NCI-H1105 treated with DMSO at 0.1 percent for 48 hours (cell line): ENCODE results near the gene GBX1.
A peak's percentile ranks its signal among the peaks of the same experiment; 100 is the strongest.

Experiments used
- DNase-seq: peaks from one replicate; lab custom pipeline; 2025; lab: John Stamatoyannopoulos, UW

Gene GBX1

DNA sequence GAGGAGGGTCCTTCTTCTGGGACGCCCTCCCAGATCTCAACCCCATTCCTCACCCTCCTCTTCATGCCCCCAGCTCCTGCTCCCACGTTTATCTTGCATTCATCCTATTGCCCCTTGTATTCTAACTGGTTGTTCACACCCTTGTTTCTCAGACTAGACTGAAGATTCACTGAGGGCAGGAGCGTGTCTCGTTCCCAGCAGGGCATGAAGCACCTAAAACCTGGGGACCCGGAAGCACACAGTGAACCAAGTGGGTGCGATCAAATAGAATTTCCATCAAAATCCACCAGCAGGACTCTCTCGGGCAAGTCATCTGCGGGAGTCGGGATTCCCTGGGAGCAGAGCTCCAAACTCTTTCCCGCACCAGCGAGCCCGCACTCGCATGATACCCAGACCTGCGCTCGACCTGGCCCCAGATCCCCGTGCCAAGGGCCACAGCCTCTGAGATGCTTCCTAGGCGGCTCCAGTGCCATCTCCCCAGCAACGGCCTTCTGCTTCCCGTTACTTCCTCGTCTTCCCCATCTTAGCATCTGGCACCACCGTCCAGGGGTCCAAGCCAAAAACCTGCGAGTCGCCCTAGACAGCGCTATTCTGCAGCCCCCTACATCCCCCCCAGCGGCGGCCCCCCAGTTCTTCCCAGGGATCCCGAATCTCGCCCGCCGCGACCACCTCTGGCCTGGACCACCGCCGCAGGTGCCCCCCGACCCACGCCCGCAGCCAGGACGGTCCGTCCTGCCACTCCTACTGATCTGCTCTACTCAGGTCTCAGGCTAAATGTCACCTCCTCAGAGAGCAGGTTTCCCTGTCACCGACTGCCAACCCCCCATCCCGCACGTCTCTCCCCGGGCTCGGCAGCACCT, 6.1 kb upstream of the GBX1 start:
- no peak for DNase-seq

DNA sequence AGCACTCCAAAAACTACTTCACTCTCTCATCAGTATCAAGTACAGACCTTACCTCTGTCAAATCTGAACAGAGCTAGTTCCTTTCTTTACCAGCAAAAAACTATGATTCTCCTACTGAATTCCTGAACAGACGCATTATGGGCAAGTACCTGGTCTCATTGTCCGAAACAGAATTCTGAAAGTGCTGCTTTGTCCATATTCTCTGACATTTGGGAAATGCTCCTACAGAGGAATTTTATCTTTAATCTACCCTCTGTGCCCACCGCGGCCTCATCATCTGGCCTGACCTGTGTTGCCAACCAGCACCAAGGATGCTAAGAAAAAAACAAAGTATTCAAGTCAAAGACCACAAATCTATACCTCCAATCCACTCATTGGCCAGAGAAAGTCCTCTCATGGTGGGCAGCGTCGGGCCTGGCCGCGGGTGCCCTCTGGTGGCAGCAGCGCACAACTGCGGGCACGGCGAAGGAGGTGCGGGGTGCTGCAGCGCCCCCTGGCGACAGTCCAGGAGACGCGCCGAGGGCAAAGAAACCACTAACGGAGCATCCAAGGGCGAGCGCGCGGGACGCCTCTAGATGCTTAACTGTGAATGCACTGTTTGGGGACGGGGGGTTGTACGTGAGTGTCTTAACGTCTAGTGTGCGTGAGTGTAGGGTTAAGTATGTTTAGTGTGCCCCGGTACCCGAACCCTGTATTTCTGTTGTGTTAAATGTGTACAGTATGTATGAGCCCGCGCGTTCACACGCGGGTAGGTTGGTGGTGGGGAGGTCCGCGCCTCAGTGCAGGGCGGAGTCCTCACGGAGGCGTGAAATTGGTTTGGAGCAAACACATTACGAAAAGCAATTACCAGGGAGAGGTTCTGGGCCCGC, 5.0 kb upstream of the GBX1 start:
- peak; percentile 68 for DNase-seq

DNA sequence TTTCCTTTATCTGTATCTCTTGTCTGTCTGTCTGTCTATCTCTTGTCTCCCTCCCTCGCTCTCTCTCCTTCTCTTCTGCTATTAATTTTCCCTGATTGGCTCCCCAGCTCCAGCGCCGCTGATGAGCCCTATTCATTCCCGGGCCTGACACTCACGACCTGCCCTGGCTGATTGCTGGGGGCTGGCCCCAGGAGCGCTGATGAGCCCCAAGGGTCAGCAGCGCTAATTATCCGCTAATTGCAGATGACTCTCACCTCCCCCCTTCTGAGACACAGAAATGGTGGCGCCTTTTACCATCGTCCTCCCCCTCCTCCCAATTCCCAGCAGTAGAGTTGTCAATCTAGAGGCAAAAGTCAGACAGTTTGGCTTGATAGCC, 1.3 kb upstream of the GBX1 start:
- no peak for DNase-seq

DNA sequence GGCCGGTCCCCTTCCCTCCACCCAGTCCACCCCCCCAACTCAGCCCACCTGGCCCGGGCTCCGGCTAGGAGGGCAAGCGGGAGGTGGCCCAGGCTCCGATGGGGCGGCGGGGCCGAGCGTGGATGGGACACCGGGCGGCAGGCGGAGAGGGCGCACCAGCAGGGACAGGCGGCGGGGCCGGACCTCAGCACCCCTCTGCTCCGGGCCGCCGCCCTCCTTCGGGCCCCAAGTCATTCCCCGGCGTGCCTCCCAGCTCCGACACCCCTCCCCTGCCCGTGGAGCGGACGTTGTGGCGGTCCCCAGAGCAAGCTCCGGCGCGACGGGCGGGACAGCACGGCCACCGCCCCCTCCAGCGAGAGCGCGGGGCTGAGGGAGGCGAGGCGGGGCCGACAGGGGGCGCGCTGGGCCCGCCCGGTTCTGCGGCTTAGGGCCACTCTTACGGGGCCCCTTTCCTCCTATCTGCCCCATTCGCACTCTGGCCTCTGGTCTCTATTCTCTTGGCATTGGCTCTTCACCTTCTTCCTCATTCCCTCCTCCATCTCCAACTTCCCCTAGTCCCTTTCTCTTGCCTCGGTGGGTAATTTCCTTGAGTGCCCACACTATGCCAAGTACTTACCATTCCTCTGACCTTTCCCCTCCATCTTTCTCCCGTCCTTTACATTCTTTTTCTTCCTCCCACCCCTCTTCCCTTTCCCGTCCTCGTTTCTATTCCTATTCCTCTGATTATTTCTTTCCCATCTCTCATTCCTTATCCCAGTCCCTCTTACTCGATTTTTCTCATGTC, 701 bp upstream of the GBX1 start:
- peak; percentile 7 for DNase-seq

DNA sequence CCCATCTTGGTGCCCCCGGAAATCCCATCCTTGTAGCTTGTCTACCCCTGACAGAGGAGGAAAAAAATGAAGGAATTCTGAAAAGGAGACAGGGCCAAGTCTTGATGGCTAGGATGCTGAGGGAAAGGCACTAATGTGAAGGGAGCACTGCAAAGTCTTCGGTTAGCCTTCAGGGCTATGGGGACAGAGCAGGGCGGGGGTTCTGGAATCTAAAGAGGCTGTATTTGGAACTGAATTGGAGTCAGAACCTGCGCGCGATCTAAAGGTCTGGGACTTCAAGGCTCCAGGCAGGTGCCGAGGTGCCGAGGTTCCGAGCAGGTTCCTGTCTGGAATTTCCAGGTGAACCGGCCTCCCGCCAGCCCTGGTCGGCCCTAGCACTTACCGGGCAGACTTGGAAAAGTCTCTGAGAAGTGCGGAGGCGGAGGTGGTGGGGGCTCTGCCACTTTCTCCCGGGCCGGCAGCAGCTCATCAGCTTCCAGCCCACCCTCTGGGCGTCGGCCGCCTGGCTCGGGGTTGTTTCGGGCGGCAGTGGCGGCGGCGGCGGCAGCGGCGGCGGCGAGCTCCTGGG, 781 bp downstream of the GBX1 start:
- no peak for DNase-seq

DNA sequence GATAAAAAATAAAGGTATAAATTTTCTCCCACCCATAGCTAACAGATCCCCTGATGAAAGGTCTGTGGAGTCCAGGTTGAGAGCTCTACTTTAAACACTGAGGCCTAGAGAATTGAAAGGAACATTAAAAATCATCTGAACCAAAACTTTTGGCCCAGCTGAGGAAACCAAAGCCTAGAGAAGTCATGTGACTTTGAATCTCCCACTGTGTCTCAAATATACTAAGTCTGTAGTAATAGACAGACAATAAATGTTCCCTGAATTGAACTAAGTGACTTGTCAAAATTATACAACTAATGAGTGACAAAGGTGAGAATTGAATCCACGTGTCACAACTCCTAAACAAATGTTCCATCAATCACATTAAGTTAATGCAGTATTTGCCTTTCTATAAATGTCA, 5.7 kb downstream of the GBX1 start:
- no peak for DNase-seq

DNA sequence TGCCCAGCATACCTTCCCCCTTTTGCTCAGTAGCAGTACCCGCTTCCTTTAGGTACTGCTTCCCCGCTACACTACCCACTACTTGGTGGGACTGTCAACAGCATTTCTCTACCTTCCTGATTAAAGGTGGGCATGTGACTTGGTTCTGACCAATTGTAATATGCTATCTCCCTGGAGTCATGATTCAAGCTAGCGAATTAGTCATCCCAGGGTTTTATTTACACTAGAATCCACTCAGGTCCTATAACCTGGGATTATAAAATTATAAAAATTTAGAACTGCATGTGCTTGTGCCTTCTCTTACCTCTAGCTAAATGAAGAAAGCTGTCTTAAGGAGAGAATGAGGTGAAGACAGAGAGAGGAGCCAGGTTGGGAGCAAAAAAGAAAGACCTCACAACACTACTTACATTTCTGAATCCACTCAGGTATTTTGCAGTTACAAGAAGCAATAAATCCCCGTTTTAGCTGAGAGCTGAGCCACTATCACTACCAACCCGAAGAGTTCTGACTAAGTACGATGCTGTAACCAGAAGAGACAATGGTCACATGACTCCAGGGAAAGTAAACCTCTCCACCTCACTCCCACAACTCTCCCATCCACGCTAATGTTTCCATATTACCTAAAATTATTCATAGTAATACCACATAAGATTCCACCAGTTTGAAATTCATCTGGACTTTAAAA, 9.7 kb downstream of the GBX1 start:
- DNase-seq = no peak

DNA sequence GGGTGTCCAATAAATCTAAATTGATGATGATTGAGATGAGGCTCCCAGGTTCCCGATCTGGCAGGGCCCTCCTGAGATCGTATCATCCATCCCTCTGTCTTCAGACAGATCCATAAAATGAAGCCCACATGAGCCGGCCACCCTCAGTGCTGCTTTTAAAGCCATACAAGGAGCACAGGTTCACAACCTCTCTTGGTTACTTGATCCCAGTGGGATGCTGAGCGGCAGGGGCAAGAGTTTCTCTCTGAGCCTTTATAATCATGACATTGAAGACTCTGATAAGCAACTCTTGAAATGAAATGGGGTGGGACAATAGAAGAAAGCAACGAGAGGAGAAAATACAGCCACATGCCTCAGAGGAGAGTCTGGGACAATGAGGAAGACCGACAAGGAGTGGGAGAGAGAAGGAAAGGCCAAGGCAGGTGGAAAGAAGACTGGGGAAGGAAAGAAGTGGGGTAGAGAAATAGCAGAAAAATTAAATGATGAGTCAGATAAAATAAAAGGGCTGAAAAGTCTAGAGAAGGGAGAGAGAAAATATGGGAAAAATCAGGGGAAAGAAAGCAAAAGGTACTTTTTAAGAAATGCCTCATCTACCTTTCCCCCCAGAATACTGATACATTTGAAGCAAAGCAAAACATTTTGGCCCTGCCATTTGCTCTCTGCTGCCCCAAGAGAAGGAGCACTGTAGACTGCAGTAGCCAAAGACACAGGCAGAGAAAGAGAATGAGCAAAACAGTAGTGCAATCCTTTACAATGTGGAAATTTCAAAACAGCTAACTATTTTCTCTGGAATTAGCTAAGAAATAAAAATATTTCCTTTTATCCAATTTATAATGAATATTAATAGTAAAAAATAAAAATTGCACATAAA, 14.6 kb downstream of the GBX1 start:
- no peak for DNase-seq

DNA sequence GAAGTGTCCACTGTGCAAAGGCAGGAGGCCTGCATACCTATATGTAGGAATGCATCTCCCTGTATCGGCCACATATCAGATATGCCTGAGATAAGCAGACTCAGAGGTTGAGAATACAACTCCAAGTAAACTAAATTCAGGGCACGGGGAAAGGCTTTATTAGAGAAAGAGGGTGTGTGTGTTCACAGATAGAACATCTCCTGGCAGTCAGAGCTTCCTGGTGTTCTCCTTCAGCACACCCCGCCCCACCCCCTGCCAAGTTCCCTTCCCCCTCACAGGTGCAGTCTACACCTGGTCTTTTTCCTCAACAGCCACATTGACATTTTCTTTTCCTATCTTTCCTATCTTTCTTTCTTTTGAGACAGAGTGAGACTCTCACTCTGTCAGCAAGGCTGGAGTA, 17.1 kb downstream of the GBX1 start:
- no peak for DNase-seq

DNA sequence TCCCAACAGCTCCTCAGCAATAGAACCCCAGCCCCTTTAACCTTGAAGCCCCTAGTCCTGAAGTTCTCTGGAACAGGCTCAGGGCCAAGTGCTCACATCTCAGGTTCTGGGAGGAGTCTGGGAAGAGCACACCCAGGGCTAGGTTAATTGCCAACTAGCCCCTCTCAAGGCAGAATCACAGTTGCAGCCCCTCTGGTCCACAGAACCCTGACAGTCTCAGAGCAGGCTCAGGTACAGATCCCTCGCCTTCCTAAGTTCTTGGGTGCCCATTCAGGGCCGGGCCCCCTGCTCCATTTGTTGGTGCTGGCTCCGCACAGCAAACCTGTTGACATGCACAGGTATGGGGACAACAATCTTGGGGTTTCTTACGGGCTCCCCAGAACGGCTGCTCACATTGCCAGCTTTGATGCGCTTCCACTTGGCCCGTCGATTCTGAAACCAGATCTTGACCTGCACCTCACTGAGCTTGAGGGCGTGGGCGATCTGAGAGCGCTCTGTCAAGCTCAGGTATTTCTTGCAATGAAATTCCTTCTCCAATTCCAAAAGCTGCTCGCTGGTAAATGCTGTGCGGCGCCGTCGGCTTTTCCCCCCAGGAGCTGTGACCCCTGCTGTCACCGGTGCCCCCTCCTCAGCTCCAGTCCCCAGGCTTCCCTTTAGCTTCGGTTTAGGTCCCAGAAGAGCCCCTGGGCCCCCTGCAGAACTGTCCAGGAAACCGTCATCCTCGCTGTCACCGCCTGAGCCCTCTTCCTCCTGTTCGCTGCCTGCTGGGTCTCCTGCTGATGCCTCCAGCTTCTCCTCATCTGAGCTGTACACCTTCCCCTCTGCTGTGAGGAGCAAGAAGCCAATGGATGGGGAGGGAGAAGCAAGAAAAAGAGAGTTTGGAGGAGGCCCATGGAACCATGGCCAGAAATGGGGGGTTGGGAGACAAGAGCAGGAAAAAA, 18.9 kb downstream of the GBX1 start:
- DNase-seq = no peak

DNA sequence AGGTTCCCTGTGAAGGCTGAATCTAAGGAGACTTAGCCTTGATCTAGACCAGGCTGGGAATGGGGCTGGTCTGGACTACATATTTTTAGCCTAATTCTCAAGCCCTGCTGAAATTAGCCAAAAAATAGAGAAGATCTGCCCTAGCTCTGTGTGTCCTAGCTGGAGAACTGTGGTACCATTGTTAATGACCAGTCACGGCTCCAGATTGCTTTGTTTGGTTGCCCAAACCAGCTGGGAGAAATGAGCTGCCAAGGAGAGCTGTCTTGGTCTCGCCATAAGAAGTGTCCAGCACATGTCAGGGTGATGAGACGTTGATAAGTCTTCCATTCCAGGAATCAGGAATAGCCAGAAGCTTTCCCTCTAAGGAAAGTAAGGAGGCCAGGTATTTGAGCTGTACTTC, 20.7 kb downstream of the GBX1 start:
- no peak for DNase-seq

DNA sequence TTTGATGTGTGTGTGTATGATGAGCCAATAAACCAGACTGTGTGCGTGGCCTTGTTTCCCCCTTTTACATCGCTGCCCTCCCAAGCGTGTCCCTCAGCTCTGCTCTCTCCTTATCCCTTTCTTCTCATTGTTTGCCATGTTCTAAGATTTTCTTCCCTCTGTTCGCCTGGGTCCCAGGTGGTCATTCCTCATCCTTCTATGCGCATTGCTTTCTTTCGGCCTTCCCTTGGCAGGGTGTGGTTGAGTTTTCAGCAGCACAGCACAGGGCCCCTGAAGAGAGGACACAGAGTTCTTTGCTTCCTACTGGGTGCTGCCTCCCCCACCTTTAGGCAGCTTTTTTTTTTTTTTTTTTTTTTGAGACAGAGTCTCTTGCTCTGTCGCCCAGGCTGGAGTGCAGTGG, 23.1 kb downstream of the GBX1 start:
- DNase-seq = no peak

DNA sequence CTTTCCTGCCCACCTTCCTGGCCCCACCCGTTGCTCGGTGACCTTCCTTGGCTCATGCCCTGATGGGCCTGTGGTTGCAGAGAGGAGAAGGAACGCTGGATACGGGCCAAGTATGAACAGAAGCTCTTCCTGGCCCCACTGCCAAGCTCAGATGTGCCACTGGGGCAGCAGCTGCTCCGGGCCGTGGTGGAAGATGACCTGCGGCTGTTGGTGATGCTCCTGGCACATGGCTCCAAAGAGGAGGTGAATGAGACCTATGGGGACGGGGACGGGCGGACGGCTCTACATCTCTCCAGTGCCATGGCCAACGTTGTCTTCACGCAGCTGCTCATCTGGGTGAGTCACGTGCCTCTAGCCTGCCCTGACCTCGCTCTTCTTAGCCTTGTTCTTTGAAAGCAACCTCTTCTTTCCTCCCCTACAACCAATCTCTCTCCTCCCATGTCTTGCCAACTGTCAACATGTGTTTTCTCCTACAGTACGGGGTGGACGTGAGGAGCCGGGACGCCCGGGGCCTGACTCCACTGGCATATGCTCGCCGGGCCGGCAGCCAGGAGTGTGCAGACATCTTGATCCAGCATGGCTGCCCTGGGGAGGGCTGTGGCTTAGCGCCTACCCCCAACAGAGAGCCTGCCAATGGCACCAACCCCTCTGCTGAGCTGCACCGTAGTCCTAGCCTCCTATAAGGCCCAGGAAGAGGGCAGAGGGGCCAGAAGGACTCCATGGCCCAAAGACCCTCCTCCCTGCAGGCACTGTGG, 24.1 kb downstream of the GBX1 start:
- DNase-seq = no peak

DNA sequence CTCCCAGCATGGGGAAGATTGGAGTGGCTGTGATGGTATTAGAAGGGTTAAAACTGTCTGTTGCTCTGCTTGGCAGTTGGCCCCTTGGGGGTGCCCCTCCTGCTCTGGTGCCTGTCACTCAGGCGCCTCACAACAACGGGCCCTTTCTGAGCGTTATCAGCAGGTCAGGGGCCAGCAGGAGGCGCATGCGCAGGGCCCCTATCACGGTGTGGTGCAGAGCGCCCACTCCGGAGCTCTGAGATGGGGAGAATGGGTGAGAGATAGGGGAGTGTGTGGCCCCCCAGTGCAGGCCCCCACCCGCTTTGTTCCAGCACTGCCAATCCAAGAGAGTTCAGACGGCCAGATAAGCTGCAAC, 24.8 kb downstream of the GBX1 start:
- no peak for DNase-seq

DNA sequence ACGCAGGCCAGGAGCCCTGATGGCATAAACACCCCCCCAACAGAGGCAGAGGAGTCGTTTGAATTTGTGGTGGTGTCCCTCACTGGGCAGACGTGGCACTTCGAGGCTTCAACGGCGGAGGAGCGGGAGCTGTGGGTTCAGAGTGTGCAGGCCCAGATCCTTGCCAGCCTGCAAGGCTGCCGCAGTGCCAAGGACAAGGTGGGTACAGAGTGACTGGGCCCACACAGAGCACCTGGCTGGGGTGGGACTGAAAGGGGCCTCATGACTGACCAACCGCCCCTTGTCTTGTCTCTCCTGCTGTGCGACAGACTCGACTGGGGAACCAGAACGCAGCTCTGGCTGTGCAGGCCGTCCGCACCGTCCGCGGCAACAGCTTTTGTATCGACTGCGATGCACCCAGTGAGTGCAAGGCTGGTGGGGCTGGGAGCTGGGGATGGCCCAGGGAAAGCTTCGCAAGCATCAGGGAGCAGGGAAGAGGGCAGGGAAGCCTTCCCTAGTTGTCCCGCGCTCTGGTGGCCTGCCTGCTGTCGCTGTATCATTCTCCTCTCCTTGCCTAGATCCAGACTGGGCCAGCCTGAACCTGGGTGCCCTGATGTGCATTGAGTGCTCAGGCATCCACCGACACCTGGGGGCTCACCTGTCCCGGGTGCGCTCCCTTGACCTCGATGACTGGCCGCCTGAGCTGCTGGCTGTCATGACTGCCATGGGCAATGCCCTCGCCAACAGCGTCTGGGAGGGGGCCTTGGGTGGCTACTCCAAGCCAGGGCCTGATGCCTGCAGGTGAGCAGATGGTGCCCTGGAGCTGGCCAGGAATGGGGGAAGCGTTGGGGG, 25.4 kb downstream of the GBX1 start:
- DNase-seq = no peak

DNA sequence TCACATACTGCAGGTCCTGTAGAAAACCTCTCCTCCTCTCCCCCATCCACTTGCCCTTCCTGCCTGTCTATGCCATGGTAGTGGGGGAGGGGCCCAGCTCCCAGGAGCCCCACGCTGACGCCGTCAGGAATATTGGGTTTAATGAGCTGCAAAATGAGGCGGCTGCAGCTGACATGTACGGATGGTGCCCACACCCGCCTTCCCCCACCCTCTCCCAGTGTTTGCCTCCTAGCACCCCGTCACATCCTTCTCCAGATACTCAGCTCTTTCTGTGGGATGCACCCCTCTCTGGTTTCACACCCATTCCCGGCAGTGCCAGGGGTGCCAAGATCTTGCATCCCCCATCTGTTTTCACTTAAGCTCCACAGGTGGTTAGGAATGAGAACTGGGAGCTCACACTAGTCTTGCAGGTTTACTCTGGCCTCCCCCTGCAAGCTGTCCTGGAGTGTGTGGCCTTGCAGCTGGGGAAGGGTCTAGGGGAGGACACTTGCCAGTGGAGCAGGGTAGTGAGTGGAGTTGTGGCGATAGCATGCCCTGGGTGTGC, 26.1 kb downstream of the GBX1 start:
- no peak for DNase-seq

DNA sequence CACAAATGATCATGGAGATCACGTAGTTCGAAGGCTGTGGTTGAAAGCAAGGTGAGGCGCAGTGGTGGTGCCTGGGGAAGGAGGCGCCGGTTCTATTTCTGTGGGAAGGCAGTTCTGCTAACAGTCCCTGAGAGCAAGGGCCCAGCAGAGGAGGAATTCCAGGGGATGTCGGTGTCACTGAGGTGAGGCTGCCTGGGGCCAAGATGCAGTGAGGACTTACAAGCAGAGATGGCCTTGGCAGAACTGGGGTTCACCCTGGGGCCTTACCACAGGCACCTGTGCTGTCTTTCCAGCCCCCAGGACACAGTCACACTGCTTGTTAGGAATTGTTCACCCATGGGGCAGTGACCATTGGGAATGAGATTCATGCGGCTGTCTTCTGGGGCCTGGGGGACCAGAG, 26.7 kb downstream of the GBX1 start:
- no peak for DNase-seq

DNA sequence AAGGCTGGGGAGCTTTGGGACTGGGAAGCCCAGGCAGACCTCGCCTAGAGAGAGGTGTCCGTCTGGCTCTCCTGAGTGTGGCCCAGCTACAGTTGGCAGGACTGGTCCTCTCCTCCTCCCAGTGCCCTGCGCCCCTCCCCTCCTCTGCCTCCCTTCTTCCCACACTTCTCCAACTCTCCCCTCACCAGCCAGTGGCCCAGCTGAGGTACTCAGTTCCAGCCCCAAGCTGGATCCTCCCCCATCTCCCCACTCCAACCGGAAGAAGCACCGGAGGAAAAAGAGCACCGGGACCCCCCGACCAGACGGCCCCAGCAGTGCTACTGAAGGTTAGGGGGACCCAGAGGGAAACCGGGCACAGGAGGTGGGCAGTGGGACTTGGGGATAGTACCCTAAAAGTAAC, 27.7 kb downstream of the GBX1 start:
- DNase-seq = no peak
